ENCODE measurements around the gene CMTM1.
"Not testable (repeated sequence)": the region's sequence is repeated elsewhere in the genome, so short reads cannot be mapped to it uniquely, and the experiment has no call there.

Gene CMTM1

GRCh38 chr16:66563574-66564334 lies 2.5 kb upstream of the CMTM1 start:
- no peak for DNase-seq

GRCh38 chr16:66567270-66567669 lies 1.0 kb downstream of the CMTM1 start:
- not testable (repeated sequence) for DNase-seq

- DNase-seq, result no peak
Observed at GRCh38 chr16:66568355-66568754, 2.1 kb downstream of the CMTM1 start.

- no peak for DNase-seq
Observed at GRCh38 chr16:66569131-66569530, 2.9 kb downstream of the CMTM1 start.

GRCh38 chr16:66569827-66570405 lies 3.7 kb downstream of the CMTM1 start:
- DNase-seq, result no peak

GRCh38 chr16:66572356-66572755 lies 6.1 kb downstream of the CMTM1 start:
- no peak for DNase-seq

DNA sequence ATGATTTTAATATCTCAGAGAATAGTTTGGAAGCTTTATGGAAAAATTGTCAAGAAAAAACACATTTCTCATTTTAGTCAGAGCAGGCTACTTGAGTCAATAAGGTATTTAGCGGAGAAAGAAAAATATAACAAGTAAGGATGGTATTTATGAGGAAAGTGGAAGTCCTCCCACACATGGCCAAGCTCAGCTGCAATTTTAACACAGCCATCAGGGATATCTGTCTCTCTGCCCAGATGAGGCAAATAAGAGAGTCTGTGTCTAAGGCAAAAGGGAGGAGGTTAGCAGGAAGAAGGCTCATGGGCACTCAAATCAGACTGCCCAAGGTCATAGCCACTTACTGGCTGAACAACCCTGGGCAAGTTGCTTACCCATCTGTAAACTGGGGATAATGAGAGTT lies 7.8 kb downstream of the CMTM1 start:
- no peak for DNase-seq

DNA sequence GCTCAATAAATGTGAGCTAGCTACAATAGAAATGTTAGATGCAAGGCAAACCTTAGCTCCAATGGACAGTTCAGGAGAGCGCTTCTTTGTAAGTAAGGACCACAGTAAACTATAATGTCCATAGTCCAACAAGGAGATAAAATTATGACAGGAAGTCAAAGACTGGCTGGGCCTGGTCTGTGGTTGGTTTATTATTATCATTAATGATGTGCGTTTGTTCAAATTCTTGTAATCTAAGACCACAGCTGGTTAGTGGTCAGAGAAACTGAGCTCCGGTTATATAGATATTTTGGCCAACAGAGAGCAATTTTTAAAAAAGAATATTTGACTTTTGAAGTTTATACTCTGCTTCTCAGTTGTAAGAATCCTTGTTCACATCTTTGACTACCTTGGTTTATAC lies 8.3 kb downstream of the CMTM1 start:
- no peak for DNase-seq

DNA sequence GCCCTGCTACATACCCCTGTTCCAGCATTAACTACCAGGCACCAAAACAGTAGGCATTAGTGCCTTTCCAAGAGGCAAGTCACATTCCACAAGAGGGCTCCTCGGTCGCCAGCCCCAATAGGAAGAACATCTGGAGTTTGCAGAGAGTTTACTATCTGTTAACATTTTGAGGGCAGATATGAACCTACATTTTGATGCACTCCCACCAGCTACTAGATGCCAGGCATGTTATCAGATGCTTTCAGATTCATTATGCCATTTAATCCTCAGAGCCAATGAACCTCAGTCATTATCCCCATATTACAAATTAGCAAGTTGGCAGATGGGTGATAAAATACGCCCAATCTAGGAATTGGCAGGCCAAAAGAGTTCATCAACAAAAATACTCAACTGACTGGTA lies 8.8 kb downstream of the CMTM1 start:
- DNase-seq, result no peak

DNA sequence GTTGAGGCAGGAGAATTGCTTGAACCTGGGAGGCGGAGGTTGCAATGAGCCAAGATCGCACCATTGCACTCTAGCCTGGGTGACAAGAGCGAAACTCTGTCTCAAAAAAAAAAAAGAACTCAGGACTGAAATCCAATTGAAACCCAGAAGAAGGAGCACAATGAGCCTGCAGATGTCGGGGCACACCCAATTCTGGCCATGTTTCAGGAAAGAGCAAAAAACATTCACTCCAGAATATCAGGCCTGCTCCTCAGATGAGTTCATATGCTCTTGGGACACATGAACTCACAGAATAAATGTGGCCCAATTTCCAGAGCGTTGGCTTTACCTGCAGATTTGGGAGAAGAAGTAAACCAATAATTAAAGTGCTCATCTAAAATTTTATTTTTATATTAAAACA lies 10.1 kb downstream of the CMTM1 start:
- no peak for DNase-seq

GRCh38 chr16:66578651-66579531 lies 12.7 kb downstream of the CMTM1 start, which contains the start of gene CMTM2:
Gene CMTM2 (plus strand): TSS chr16:66579463. CDS start chr16:66579608, 145 bp downstream.
- peak; percentile 70 for DNase-seq

- no peak for DNase-seq
Observed at GRCh38 chr16:66580605-66581209, 14.5 kb downstream of the CMTM1 start.

GRCh38 chr16:66581246-66581952 lies 15.2 kb downstream of the CMTM1 start:
- DNase-seq, result no peak

DNA sequence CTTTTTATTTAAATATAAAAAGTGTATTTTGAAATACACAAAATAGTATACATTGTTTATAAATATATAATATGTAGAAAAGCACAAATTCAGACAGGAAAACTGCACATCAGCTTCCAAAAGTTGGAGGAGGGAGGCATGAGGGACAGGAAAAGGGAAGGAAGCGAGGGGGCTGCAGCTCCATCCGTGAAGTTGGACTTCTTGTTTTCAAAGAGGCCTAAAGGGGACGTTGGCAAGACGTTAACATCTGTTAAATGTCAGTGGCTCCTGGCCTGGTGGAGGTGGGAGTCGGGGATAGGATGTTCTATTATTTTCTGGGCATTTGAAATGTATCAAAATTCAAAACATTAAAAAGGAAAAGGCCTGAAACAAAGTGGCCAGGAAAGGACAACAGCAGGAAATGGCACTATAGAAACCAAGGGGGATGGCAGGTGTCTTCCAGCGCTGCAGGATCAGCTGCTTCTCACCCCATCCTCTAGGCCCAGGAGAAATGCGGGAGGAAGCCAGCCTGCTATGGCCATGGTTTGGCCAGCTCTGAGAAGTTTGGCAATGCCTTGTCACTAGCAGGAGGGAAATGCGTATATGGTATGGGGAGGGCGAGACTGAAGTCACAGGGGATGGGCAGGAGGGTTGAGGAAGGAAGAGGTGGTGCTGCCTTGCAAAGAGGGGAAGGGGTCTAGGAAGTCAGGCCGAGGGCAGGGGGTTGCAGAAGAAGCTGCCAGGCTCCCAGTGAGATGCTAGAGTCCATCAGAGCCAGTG lies 19.4 kb downstream of the CMTM1 start:
- DNase-seq, result no peak

DNA sequence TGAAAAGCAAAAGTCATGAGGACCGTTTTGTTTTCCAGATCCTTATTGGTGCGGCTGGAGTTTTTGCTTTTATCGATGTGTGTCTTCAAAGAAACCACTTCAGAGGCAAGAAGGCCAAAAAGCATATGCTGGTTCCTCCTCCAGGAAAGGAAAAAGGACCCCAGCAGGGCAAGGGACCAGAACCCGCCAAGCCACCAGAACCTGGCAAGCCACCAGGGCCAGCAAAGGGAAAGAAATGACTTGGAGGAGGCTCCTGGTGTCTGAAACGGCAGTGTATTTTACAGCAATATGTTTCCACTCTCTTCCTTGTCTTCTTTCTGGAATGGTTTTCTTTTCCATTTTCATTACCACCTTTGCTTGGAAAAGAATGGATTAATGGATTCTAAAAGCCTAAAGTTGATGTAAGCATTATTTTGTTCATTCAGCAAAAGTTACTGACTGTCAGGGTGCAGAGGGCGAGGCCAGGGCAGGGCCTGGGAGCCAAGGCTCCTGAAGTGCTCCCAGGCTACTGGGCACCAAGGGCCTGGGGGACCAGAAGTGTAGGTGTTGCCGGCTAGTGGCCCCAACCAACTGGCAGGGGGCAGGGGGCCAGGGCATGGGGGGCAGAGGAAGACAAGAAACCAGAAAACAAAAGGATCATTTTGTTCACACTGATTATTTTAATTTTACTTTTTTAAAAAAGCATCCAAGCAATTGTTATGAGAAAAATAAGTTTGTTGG lies 21.8 kb downstream of the CMTM1 start:
- no peak for DNase-seq

- DNase-seq, result peak; percentile 50
Observed at GRCh38 chr16:66588981-66589713, 22.9 kb downstream of the CMTM1 start.

GRCh38 chr16:66590322-66590721 lies 24.1 kb downstream of the CMTM1 start:
- DNase-seq, result no peak

- peak; percentile 4 for DNase-seq
Observed at GRCh38 chr16:66591018-66591417, 24.8 kb downstream of the CMTM1 start.

DNA sequence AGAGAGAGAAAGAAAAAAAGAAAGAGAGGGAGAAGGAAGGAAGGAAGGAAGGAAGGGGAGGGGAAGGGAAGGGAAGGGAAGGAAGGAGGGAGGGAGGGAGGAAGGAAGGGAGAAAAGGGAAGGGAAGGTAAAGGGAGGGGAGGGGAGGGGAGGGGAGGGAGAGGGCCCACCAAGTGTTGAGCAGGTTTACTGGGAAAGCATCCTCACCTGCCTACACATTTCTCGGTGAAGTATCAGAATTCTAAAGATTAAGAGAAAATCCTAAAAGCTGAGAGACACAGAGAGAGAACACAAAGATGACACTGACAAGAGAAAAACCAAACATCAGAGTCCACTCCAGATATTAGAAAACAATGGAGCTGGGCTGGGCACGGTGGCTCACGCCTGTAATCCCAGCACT lies 26.0 kb downstream of the CMTM1 start:
- DNase-seq, result no peak

DNA sequence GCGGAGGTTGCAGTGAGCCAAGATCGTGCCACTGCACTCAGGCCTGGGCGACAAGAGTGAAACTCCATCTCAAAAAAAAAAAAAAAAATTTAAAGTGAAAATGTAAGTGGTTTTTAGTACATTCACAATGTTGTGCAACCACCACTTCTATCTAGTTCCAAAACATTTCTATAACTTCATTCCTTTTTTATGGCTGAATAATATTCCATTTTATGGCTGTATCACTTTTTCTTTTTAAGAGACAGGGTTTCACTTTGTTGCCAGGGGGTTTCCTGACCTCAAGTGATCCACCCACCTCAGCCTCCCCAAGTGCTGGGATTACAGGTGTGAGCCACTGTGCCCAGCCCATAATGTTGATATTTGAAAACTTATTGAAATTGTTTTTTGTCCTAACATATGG lies 26.6 kb downstream of the CMTM1 start:
- no peak for DNase-seq
